ENCODE measurements around the gene ADAP1.

The ADAP1 gene

GRCh38 chr7:902996-903395 lies 51.5 kb downstream of the ADAP1 start:
- Histone ChIP-seq H3K4me3 (ENCODE audit: low read depth, low read length, poor library complexity, severe bottlenecking) (no peak overlapping the region), H3K27ac (ENCODE audit: low read depth, low read length, poor library complexity, severe bottlenecking) (no peak overlapping the region), H3K4me2 (ENCODE audit: low read length) (no peak overlapping the region), H3K9ac (ENCODE audit: low read length) (no peak overlapping the region), H3K36me3 (ENCODE audit: insufficient read depth, low read length) (no peaks in the 10 kb centered on the region), H3K27me3 (ENCODE audit: insufficient read depth, low read length) (0 out of 2 replicates have a peak, but pooled peaks cover 6% of the 10 kb centered on the region), H3F3A (ENCODE audit: insufficient read depth, low read length) (no peaks in the 10 kb centered on the region), H3K9me3 (ENCODE audit: low read length) (no peaks in the 10 kb centered on the region), H3K79me2 (ENCODE audit: insufficient read depth, low read length) (no peaks in the 10 kb centered on the region), H3K9me2 (ENCODE audit: low read depth, low read length) (no peaks in the 10 kb centered on the region), H2AFZ (ENCODE audit: low read length) (no peak overlapping the region), H4K20me1 (ENCODE audit: insufficient read depth, low read length) (no peaks in the 10 kb centered on the region), H3K4me1 (ENCODE audit: insufficient read depth, low read length, severe bottlenecking) (no peaks in the 10 kb centered on the region)
- no peak for TF ChIP-seq CTCF (IDR thresholded peaks at IDR 0.05; ENCODE audit: low read length)
- no peak for TF ChIP-seq EZH2 (IDR thresholded peaks at IDR 0.05; ENCODE audit: borderline replicate concordance, low read length)

- peaks cover 6% of the 10 kb centered on the region; the same call in 1 of the 2 replicates for H3K36me3 ChIP-seq (ENCODE audit: insufficient read depth, low read length)
- 0 out of 2 replicates have a peak, but pooled peaks cover 6% of the 10 kb centered on the region for H3K27me3 ChIP-seq (ENCODE audit: insufficient read depth, low read length)
- no peaks in the 10 kb centered on the region for H4K20me1 ChIP-seq (ENCODE audit: insufficient read depth, low read length)
- H3F3A ChIP-seq (ENCODE audit: insufficient read depth, low read length): no peaks in the 10 kb centered on the region
- no peak overlapping the region for H3K9ac ChIP-seq (ENCODE audit: low read length)
- H3K9me2 ChIP-seq (ENCODE audit: low read depth, low read length): no peaks in the 10 kb centered on the region
- no peak overlapping the region for H3K4me2 ChIP-seq (ENCODE audit: low read length)
- no peaks in the 10 kb centered on the region for H3K9me3 ChIP-seq (ENCODE audit: low read length)
- no peaks in the 10 kb centered on the region for H3K4me1 ChIP-seq (ENCODE audit: insufficient read depth, low read length, severe bottlenecking)
- no peak overlapping the region for H3K27ac ChIP-seq (ENCODE audit: low read depth, low read length, poor library complexity, severe bottlenecking)
- no peak overlapping the region for H3K4me3 ChIP-seq (ENCODE audit: low read depth, low read length, poor library complexity, severe bottlenecking)
- TF ChIP-seq CTCF (IDR thresholded peaks at IDR 0.05; ENCODE audit: low read length) (no peak), EZH2 (IDR thresholded peaks at IDR 0.05; ENCODE audit: borderline replicate concordance, low read length) (no peak)
- H3K79me2 ChIP-seq (ENCODE audit: insufficient read depth, low read length): no peaks in the 10 kb centered on the region
- no peak overlapping the region for H2AFZ ChIP-seq (ENCODE audit: low read length)
Measured at GRCh38 chr7:901388-902154, 52.9 kb downstream of the ADAP1 start.

- Histone ChIP-seq H3K4me1 (ENCODE audit: insufficient read depth, low read length, severe bottlenecking) (no peaks in the 10 kb centered on the region), H3K4me2 (ENCODE audit: low read length) (no peak overlapping the region), H3K9me3 (ENCODE audit: low read length) (no peaks in the 10 kb centered on the region), H3K27me3 (ENCODE audit: insufficient read depth, low read length) (0 out of 2 replicates have a peak, but pooled peaks cover 6% of the 10 kb centered on the region), H3F3A (ENCODE audit: insufficient read depth, low read length) (no peaks in the 10 kb centered on the region), H3K79me2 (ENCODE audit: insufficient read depth, low read length) (no peaks in the 10 kb centered on the region), H2AFZ (ENCODE audit: low read length) (no peak overlapping the region), H3K27ac (ENCODE audit: low read depth, low read length, poor library complexity, severe bottlenecking) (no peak overlapping the region), H3K9ac (ENCODE audit: low read length) (no peak overlapping the region), H3K9me2 (ENCODE audit: low read depth, low read length) (no peaks in the 10 kb centered on the region), H3K36me3 (ENCODE audit: insufficient read depth, low read length) (peaks cover 11% of the 10 kb centered on the region; the same call in 1 of the 2 replicates), H4K20me1 (ENCODE audit: insufficient read depth, low read length) (no peaks in the 10 kb centered on the region), H3K4me3 (ENCODE audit: low read depth, low read length, poor library complexity, severe bottlenecking) (no peak overlapping the region)
- TF ChIP-seq EZH2 (IDR thresholded peaks at IDR 0.05; ENCODE audit: borderline replicate concordance, low read length) (no peak), CTCF (IDR thresholded peaks at IDR 0.05; ENCODE audit: low read length) (no peak)
Measured at GRCh38 chr7:901041-901387, 53.5 kb downstream of the ADAP1 start.
